ENCODE data around the gene TSPYL4.
"Not testable (repeated sequence)": the region's sequence is repeated elsewhere in the genome, so short reads cannot be mapped to it uniquely, and the experiment has no call there.

TSPYL4 gene

DNA sequence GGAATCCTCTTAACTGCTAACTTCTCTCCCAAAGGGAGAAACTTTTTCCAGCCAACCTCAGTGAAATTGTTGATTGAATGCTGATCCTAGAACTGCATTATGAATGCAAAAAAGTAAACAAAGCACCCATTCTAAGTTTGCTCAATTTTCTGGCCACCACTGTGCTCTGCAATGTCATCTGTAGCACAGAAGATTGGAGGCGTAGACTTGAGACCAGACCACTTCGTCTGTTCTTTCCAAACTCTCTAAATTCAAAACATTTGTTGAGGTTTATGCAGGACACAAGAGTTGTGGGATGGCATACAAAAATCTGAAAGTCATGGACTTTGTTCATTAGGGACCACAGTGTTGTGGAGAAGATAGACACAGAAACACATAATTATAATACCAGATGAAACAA lies 36.9 kb upstream of the TSPYL4 start:
- TF ChIP-seq, protein P1, sequence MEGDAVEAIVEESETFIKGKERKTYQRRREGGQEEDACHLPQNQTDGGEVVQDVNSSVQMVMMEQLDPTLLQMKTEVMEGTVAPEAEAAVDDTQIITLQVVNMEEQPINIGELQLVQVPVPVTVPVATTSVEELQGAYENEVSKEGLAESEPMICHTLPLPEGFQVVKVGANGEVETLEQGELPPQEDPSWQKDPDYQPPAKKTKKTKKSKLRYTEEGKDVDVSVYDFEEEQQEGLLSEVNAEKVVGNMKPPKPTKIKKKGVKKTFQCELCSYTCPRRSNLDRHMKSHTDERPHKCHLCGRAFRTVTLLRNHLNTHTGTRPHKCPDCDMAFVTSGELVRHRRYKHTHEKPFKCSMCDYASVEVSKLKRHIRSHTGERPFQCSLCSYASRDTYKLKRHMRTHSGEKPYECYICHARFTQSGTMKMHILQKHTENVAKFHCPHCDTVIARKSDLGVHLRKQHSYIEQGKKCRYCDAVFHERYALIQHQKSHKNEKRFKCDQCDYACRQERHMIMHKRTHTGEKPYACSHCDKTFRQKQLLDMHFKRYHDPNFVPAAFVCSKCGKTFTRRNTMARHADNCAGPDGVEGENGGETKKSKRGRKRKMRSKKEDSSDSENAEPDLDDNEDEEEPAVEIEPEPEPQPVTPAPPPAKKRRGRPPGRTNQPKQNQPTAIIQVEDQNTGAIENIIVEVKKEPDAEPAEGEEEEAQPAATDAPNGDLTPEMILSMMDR (conservative IDR thresholded peaks at IDR 0.05): no peak
- no peak for TF ChIP-seq ZFX (IDR thresholded peaks at IDR 0.05)
- H3K27ac ChIP-seq: no peak overlapping the region

DNA sequence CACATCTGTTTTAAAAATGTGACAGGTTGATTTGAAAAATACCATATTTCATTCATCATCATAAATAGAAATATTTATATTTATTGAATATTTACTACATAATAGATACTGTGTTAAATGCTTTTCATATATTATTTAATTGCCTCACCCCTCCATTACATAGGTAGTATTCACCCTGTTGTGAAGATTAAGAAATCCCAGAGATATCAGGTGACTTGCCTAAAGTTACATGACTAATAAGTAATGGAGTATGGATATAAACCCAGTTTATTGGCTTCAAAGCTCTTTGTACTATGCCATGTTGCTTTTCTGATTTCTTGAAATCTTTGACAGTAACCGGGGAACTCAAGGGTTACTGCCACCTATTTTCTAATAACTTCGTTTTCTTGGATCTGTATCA lies 36.0 kb upstream of the TSPYL4 start:
- TF ChIP-seq ZFX (IDR thresholded peaks at IDR 0.05): no peak
- TF ChIP-seq, protein P1 (conservative IDR thresholded peaks at IDR 0.05): no peak
- H3K27ac ChIP-seq: no peak overlapping the region

DNA sequence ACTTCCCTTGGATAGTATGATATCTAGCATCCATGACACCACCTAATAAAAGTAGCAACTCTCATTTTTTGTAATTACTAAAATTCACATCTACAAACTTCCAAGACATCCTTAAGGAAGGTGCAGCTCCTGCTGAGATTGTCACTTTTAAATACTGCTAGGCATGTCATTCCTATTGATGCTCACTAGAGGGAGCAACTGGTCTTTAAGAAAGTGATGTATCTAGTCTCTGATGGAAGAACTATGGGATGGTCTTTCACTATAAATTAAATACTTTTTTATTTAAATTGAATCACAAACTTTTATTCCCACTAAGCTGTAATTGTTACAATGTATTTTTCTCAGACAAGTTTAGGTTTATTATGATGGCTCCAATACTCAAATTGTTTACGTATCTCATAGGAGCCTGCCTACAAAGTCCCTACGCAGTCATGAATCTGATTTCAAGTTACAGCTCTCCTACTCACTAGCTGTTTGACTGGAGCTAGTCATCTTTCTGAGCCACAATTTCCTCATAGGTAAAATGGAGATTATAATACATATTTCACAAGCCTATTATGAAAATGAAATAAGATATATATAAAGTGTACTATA lies 33.9 kb upstream of the TSPYL4 start:
- no peak overlapping the region for H3K27ac ChIP-seq
- no peak for TF ChIP-seq ZFX (IDR thresholded peaks at IDR 0.05)
- TF ChIP-seq, protein P1 (conservative IDR thresholded peaks at IDR 0.05): peak; percentile 85

DNA sequence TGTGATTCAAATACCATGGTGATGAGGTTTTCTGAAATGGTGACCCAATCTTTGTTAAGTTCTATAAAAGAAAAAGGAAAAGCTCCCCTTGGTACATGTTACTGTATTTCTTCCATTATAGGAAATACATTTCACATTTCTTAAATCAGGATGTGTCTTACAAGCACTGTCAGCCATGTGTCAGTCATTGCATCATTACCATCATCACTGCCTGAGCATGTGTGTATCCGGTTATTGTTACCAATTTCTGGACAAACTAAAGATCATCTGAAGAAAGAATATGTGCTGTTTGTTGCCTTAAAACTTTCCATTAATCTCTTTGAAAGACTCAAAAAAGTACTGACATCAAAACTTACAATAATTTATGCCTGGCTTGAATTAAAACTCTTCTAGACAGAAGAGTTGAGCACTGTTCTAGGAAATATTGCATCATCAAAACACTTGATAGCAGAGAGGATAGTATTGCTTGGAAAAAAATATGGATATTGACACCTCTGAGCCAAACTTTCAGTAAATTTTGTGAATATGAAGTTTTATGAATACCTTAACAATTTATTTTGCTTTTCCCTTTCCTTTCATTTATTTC lies 33.0 kb upstream of the TSPYL4 start:
- no peak for TF ChIP-seq ZFX (IDR thresholded peaks at IDR 0.05)
- TF ChIP-seq, protein P1 (conservative IDR thresholded peaks at IDR 0.05): no peak
- H3K27ac ChIP-seq: no peak overlapping the region

DNA sequence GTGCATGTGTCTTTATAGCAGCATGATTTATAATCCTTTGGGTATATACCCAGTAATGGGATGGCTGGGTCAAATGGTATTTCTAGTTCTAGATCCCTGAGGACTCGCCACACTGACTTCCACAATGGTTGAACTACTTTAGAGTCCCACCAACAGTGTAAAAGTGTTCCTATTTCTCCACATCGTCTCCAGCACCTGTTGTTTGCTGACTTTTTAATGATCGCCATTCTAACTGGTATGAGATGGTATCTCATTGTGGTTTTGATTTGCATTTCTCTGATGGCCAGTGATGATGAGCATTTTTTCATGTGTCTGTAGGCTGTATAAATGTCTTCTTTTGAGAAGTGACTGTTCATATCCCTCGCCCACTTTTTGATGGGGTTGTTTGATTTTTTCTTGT lies 31.1 kb upstream of the TSPYL4 start:
- H3K27ac ChIP-seq: not testable (repeated sequence)

DNA sequence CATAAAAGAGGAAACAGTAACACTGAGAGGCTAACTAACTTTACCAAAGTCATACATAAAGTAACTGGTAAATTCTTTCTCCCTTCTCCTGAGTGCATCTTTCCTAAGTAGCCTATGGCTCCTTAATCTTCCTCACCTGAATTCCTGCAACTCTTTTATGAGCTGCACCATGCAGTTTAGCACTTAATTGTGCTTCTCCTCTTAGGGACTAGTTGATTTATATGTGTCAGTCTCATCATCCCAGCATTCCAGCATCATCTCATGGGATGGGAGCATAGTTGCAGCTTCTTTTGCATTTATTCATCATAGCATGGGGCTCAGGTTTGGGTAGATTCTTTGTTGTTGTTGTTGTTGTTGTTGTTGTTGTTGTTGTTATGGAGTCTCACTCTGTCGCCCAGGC lies 29.3 kb upstream of the TSPYL4 start:
- H3K27ac ChIP-seq: no peak overlapping the region
- TF ChIP-seq ZFX (IDR thresholded peaks at IDR 0.05): no peak
- TF ChIP-seq, protein P1 (conservative IDR thresholded peaks at IDR 0.05): no peak

DNA sequence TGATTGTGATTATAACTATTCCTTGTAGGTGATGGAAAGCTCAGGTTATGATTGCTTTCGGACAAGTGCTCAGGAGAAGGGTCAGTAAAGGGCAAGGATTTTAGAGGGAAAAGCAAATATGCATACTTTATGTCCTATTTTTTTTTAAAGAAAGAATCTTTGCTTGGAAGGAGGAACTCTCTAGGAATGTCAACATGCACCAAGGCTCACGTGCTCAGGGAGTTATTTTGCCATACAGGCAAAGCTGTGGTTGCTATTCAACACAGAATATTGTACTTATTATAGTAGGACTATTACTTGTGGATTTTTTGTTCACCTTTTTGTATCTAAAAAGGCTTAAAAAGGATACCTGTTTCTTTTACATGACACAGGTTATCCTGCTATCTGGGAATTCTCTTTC lies 28.8 kb upstream of the TSPYL4 start:
- TF ChIP-seq ZFX (IDR thresholded peaks at IDR 0.05): no peak
- TF ChIP-seq, protein P1 (conservative IDR thresholded peaks at IDR 0.05): no peak
- H3K27ac ChIP-seq: no peak overlapping the region

DNA sequence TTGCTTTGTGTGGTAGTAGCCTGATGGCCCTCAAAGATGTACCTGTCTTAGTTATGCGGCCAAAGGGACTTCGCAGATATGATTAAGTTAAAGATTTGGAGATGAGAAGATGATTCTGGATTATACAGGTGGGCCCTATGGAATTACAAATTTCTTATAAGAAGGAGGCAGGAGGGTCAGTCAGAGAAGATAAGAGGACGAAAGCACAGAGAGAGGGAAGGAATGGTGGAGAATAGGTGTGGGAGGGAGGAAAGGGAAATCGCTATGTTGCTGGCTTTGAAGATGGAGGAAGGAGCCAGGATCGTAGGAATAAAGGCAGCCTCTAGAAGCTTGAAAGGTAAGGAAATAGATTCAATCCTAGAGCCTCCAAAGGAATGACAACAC lies 27.1 kb upstream of the TSPYL4 start:
- no peak overlapping the region for H3K27ac ChIP-seq
- TF ChIP-seq, protein P1 (conservative IDR thresholded peaks at IDR 0.05): no peak
- TF ChIP-seq ZFX (IDR thresholded peaks at IDR 0.05): no peak
